ENCODE measurements around the gene SLC44A2.

The SLC44A2 gene

GRCh38 chr19:10625003-10625761, at the start of gene SLC44A2:
Gene SLC44A2 (plus strand): TSS chr19:10625553. CDS start chr19:10625634, 81 bp downstream.
- DNase-seq: no peak

DNA sequence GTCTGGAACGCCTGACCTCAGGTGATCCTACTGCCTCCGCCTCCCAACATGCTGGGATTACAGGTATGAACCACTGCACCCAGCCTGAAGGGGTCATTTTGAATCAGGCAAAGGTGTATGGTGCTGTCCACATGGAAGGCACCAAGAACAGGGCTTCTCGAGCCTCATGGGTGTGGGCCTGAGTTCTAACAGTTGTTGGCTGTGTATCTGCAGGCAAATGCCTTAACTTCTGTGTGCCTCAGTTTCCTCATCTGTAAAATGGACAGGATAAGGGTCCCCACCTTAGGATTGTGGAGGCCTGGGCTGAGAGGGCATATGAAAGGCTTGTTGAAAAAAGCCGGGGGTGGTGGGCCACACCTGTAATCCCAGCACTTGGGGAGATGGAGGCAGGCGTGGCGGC, 47.4 kb upstream of the SLC44A2 start:
- DNase-seq: no peak

GRCh38 chr19:10580979-10581631, 44.2 kb upstream of the SLC44A2 start:
- peak; percentile 87 for DNase-seq

- no peak for DNase-seq
These were observed 43.3 kb upstream of the SLC44A2 start for GRCh38 chr19:10582091-10582490.

- no peak for DNase-seq
These were observed 42.1 kb upstream of the SLC44A2 start for GRCh38 chr19:10583036-10583776.

DNA sequence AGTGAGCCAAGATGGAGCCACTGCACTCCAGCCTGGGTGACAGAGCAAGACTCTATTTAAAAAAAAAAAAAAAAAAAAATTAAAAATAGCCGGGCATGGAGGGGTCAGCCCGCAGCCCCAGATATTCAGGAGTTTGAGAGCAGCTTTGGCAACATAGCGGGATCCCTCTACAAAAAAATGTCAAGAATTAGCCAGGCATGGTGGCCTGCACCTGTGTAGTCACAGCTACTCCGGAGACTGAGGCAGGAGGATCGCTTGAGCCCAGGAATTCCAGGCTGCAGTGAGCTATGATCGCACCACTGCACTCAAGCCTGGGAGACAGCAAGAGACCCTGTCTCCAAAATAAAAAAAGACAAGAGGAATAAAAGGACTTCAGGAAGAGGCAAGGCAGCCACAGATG, 39.0 kb upstream of the SLC44A2 start:
- DNase-seq: no peak

DNA sequence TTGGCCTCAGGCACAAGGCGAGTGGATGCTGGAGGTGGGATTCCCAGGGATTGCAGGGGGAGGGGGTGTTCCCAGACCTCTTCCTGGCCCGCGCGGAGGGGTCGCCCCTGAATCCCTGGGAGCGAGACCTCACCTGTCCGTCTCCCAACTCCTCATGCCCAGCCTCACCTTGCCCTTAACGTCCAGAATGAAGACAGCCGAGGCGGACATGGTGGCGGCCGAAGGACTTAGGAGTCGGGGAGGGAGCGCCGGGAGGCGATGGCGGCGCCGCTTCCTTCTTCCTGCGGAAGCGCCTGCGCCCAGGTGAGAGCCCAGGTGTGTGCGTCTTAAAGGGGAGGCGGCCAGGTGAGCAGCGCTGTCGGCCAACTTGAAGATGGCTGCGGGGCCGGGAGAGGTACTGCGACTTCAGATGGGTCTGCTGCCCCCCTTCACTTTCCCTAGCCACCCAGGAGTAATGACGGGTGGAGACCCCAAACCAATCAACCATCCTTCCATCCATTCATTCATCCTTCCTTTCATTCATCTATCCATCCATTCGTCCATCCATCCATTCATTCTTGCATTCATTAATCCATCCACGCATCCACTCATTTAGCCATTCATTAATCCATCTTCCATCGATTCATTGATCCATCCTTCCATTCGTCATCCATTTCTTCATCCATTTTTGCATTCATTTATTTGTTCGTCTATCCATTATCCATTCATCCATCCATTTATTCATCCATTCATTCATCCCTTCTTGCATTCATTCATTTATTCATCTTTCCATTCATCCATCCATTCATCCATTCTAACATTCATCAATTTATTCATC, 38.1 kb upstream of the SLC44A2 start, which contains the start of gene AP1M2:
Gene AP1M2, minus strand, starts transcription at position 291 of the 817 bp plus-strand sequence. Its CDS starts 81 bp downstream, at position 210.
- no peak for DNase-seq

DNA sequence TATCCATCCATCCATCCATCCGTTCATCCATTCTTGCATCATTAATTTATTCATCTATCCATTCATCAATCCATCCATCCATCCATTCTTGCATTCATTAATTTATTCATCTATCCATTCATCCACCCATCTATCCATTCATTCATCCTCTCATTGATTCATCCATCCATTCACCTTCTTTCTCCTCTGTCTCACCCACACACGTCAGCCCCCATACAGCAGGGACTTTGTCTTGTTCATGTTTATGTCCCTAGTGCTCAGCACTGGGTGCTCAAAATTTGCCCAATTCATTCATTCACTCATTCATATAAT, 37.6 kb upstream of the SLC44A2 start:
- DNase-seq: no peak

- no peak for DNase-seq
These were observed 32.2 kb upstream of the SLC44A2 start for GRCh38 chr19:10593148-10593547.

- no peak for DNase-seq
These were observed 31.3 kb upstream of the SLC44A2 start for GRCh38 chr19:10593820-10594637.

DNA sequence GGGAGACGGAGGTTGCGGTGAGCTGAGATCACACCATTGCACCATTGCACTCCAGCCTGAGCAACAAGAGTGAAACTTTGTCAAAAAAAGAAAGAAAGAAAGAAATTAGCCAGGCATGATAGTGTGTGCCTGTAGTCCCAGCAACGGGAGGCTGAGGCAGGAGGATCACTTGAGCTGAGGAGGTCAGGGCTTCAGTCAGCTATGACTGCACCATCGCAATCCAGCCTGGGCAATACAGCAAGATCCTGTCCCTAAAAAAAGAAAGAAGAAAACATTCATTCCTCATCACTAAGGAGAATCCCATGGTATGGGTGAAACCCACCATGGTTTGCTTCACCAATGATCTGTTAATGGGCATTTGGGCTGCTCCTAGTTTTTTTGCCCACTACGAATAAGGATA, 25.2 kb upstream of the SLC44A2 start:
- no peak for DNase-seq

DNA sequence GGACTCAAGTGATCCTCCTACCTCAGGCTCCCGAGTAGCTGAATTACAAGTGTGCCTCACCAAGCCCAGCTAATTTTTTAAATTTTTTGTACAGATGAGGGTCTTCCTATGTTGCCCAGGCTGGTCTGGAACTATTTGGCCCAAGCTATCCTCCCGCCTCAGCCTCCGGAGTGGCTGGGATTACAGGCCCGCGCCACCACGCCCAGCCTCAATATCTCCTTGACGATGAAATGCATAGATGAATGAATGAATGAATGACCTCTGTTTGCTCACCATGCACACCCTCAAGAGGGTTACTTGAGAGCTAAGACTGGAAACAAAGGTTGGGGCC, 23.4 kb upstream of the SLC44A2 start:
- no peak for DNase-seq

GRCh38 chr19:10602330-10603083, 22.8 kb upstream of the SLC44A2 start:
- DNase-seq: peak; percentile 81

DNA sequence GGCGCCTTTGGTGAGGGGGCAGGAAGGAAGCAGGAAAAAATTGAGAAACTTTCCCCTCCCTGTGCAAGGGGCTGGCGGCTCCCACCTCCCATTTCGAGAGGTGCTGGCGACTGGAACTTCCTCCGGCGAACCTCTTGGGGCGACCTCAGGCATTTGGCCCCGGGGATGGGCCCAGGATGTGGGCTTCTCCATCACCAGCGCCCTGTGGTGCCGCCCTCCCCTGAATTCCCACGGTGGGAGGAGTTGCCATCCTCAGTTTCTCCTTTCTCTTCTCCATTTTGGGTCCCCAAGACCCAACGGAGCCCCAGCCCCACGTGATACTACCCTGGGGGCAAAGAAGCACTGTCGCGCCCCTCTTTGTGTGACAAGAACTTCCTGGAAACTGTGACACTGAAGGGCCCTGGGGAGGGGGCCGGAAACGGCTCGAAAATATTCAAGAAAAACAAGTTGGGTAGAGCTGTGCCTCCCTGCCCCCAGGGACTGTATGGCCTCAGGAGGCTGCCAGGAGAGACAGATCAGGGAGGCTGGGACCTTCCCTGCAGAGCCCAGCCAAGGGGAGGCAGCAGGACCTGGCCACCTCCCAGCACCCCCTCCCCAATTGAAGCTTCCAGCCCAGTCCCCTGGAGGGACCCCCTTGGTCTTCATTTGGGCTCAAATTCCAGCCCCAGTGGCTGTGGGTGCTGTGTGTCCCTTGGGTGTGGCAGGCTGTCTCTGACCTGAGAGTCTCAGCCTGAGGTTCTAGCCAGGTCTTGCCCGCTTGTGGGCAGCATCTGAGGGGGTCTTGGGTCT, 22.1 kb upstream of the SLC44A2 start:
- DNase-seq: peak; percentile 89

DNA sequence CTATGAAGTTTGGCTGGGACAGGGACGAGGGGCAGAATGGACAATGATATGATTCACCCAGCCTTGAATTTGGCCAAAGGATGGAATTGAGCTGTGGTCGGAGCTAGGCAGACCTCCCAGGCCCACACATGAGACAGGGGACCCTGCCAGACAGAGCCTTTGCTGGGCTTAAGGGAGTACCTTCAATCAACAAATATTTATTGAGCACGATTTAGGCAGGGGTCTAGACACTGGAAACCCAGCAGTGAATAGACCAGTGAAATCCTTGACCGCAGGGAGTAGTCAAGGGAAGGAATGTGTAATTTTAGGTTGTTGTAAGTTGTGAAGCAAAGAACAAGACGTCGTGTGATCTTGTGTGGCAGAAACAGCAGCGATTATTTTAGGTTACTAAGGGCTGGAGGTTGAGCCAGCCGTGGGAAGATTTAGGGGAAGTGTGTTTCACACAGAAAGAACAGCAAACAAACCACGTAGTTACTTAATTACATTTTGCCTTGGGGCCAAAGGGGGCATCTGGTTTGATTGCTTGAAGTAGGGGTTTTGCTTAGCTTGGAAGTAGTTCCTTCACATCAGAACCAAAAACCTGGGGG, 21.4 kb upstream of the SLC44A2 start:
- peak; percentile 66 for DNase-seq

DNA sequence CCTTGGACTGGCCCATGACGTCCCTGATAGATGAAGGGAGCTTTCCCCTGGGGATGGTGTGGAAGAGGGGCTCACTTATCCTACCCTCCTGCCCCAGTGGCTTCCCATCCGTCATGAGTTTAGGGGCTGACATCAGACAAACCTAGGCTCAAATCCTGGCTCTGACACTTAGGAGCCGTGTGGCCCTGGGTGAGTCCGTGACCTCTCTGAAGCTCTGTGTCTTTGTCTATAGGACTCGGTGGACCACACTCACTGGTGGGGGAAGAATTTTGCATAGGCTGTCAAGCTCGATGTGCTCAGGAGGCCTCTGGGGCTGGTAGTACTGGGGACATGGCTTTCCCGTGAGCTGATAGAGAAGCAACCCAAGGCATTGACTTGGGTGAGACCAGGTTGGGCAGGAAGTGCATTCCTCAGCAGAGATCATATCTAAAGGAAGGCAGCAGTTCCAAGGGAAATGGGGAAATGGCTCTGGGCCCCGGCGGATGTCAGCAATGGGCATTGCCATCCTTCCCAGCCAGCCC, 20.8 kb upstream of the SLC44A2 start:
- DNase-seq: peak; percentile 13

GRCh38 chr19:10611907-10612306, 13.4 kb upstream of the SLC44A2 start:
- DNase-seq: no peak

DNA sequence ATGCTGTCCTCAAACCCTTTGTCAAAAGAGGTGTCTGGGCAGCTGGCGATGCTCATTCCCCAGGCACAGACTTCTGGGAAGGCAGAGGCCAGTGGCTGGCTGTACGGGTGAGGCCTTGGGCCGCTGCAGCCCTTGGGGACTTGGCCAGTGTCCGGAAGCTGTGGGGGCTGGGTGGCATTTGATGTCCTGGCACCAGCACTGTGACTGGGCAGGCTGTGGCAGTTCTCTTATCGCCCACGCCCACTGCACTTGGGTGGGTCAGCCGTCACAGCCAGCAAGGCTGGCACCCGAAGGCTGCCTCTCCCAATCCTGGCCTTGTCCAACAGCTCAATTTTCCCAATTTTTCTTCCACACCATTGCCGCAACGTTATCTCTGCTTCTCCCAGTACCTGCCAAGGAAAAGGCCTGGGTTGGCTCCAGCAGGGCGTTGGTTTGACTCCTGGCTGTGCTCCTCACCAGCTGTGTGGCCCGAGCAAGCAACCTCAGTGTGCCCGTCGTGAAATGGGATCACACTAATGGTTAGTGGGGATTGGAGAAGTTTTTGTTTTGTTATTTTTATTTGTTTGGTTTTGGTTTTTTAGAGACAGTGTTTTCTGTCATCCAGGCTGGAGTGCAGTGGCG, 12.7 kb upstream of the SLC44A2 start:
- no peak for DNase-seq

DNA sequence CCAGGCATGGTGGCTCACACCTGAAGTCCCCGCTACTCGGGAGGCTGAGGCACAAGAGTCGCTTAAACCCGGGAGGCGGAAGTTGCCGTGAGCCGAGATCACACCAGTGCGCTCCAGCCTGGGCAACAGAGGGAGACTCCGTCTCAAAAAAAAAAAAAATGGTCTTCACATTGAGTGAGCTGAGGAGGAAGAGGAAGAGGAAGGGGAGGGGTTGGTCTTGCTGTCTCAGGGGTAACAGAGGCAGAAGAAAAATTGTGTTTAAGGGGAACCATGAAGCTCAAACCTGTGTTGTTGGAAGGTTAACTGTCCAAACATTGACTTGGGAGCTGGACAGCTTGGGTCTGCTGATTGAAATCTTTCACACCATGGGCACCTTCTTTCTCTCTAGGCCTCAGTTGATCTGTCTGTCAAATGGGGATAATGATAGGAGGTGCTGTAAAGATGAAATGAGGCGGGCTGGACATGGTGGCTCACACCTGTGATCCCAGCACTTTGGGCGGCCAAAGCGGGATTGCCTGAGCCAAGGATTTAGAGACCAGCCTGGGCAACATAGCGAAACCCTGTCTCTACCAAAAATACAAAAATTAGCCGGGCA, 9.8 kb upstream of the SLC44A2 start:
- DNase-seq: no peak

Measured in CD4-positive, alpha-beta T cell treated with Interleukin-4 for 4 hours (primary cell).